HepG2 (cell line): ENCODE results near the gene IL1A. TPM values are rescaled to one million over a fixed set of nuclear protein-coding genes. Genes with fewer than 3 reads are reported as not detected.

Experiments
- FOSL1 ChIP-seq: sonication (generic); formaldehyde crosslinking; IDR thresholded peaks from 2 replicates; pipeline ENCODE4 v1.9.0; 2021; ENCODE audit warnings: missing genetic modification reagents, borderline replicate concordance
- KDM3A ChIP-seq: IDR thresholded peaks from 2 replicates; pipeline ENCODE4 v1.6.1; 2018; ENCODE audit warnings: low read depth, missing compliant biosample characterization
- KDM5A ChIP-seq: fragments of 200-600 bp; sonication (generic); IDR thresholded peaks from 2 replicates; pipeline ENCODE4 v1.7.0; 2018; ENCODE audit warnings: antibody characterized with exemption, mild to moderate bottlenecking, low read length, borderline replicate concordance
- MEIS2 ChIP-seq: sonication (generic); formaldehyde crosslinking; IDR thresholded peaks from 2 replicates; pipeline ENCODE4 v1.9.0; 2021; ENCODE audit warnings: mild to moderate bottlenecking, missing genetic modification reagents
- NONO ChIP-seq, 2 experiments: fragments of 450-650 bp in 1 of 2; sonication (generic) in 1 of 2; formaldehyde crosslinking in 1 of 2; IDR thresholded peaks in 1 of 2; conservative IDR thresholded peaks in 1 of 2; 2 replicates each; pipeline versions ENCODE4 v1.6.1 to v1.8.0; 2017 to 2022; ENCODE audit warnings: mild to moderate bottlenecking in 1 of 2, missing genetic modification reagents in 1 of 2, moderate library complexity in 1 of 2
- PAF1 ChIP-seq: IDR thresholded peaks from 2 replicates; pipeline ENCODE4 v1.6.1; 2016; ENCODE audit warnings: missing genetic modification reagents, missing compliant biosample characterization
- PTBP1 ChIP-seq: fragments of 200-400 bp; formaldehyde crosslinking; IDR thresholded peaks from 2 replicates; pipeline ENCODE4 v1.6.1; 2018; ENCODE audit warnings: low read length, low read depth; ENCODE audit not compliant: poor library complexity, severe bottlenecking
- RXRA ChIP-seq: sonication (generic); formaldehyde crosslinking; IDR thresholded peaks from 2 replicates; pipeline ENCODE4 v1.5.1; 2020; ENCODE audit warnings: missing genetic modification reagents
- ZMYM4 ChIP-seq: sonication (generic); formaldehyde crosslinking; IDR thresholded peaks from 2 replicates; pipeline ENCODE4 v1.8.1; 2023; ENCODE audit warnings: mild to moderate bottlenecking, missing genetic modification reagents
- ZNF256 ChIP-seq: sonication (generic); formaldehyde crosslinking; conservative IDR thresholded peaks from 2 replicates; pipeline ENCODE4 v1.4.0; 2020; ENCODE audit warnings: missing genetic modification reagents
- polyA plus RNA-seq, 8 experiments: library from polyadenylated mRNA; depleted of rRNA in 3 of 8; stranded (reverse) in 7 of 8; unstranded in 1 of 8; fragments of >200 nt; fragmentation: Illumina TruSeq in 4 of 8; extraction: Trizol in 4 of 8; gene quantifications; 2 replicates each; pipeline versions ENCODE4 v1.2.1 to v1.2.3, GENCODE V29; 2011 to 2016; ENCODE audit warnings: low read depth in 4 of 8, missing spikeins in 1 of 8, mixed read lengths in 1 of 8; ENCODE audit not compliant: insufficient read depth in 1 of 8
- total RNA-seq, 5 experiments: library from RNA; depleted of rRNA; stranded (reverse); fragments of >200 nt; fragmentation: Illumina TruSeq; extraction: Trizol; gene quantifications; 2 replicates each; pipeline ENCODE4 v1.2.3, GENCODE V29; 2016; ENCODE audit warnings: low read depth in 1 of 5
- TF ChIP-seq, protein P1 (sequence below): sonication (generic); formaldehyde crosslinking; IDR thresholded peaks from 2 replicates; pipeline ENCODE4 v1.5.1; 2020; ENCODE audit warnings: mild to moderate bottlenecking, missing genetic modification reagents
- TF ChIP-seq, protein P2 (sequence below): sonication (generic); formaldehyde crosslinking; IDR thresholded peaks from 2 replicates; pipeline ENCODE4 v1.4.0; 2020; ENCODE audit warnings: mild to moderate bottlenecking, missing genetic modification reagents
- TF ChIP-seq, protein P3 (sequence below): sonication (generic); formaldehyde crosslinking; IDR thresholded peaks from 2 replicates; pipeline ENCODE4 v1.5.0; 2020; ENCODE audit warnings: mild to moderate bottlenecking, missing genetic modification reagents, moderate library complexity
- TF ChIP-seq, protein P4 (sequence below): IDR thresholded peaks from 2 replicates; pipeline ENCODE4 v1.4.0; 2020; ENCODE audit warnings: mild to moderate bottlenecking, missing genetic modification reagents
- TF ChIP-seq, protein P5 (sequence below): IDR thresholded peaks from 2 replicates; pipeline ENCODE4 v1.6.1; 2012; ENCODE audit warnings: inconsistent platforms
- TF ChIP-seq, protein P6 (sequence below): sonication (generic); formaldehyde crosslinking; IDR thresholded peaks from 2 replicates; pipeline ENCODE4 v1.5.0; 2020; ENCODE audit warnings: mild to moderate bottlenecking, missing genetic modification reagents

IL1A gene
- total and polyA plus RNA-seq, 2 of the 13 experiments (the other 11 are each of a cell fraction or from before 2014, with no cell fraction given) = not detected

DNA sequence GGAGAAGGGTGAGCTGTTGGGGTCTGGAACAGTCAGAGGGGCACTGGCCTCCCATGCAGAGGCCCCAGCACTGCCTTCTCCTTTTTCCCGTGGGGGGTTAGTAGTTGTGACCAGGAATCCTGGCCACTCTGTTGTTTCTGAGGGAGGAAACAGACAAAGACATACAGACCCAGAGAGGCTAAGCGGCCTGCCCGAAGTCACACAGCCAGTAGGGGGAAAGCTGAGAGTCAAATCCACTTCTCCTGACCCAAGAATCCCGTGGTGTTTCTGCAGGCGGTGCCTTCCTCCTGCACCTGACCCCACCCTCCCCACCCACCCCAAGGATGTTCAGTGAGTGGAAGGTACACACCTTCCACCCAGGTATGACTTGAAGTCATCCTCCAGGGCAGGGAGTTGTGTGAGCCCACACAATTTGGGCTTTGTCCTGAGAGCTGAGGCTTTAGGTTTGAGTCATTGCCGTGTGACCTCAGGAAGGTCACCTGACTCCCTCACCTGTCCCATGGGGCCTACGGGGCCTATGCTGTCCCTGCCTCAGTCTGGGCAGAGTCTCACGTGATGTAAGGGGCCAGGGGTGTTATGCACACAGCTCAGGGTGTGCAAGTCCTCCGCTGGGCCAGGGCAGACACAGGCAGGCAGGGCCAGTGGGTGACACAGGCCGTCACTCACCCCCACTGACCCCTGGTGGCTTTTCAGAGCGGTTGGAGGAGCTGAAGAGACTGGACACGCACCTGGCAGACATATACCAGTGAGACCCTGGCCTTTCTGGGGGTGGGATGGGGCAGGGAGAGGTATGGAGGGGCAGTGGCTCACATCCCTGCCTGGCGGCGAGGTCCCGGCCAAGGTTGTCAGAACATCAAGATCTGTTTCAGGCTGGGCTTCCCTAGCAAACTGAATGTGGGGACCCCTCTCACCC, 58.5 kb downstream of the IL1A start (continued):
- TF ChIP-seq, protein P1, sequence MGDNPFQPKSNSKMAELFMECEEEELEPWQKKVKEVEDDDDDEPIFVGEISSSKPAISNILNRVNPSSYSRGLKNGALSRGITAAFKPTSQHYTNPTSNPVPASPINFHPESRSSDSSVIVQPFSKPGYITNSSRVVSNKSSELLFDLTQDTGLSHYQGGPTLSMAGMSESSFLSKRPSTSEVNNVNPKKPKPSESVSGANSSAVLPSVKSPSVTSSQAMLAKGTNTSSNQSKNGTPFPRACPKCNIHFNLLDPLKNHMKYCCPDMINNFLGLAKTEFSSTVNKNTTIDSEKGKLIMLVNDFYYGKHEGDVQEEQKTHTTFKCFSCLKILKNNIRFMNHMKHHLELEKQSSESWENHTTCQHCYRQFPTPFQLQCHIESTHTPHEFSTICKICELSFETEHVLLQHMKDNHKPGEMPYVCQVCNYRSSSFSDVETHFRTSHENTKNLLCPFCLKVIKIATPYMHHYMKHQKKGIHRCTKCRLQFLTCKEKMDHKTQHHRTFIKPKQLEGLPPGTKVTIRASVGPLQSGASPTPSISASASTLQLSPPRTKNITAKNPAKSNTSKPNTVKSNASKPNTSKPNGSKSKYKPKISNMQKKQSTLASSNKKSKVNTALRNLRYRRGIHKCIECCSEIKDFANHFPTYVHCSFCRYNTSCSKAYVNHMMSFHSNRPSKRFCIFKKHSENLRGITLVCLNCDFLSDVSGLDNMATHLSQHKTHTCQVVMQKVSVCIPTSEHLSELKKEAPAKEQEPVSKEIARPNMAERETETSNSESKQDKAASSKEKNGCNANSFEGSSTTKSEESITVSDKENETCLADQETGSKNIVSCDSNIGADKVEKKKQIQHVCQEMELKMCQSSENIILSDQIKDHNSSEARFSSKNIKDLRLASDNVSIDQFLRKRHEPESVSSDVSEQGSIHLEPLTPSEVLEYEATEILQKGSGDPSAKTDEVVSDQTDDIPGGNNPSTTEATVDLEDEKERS (CRISPR knock-in tag) = no peak
- peak; percentile 88 for TF ChIP-seq RXRA (CRISPR knock-in tag)
- TF ChIP-seq, protein P2, sequence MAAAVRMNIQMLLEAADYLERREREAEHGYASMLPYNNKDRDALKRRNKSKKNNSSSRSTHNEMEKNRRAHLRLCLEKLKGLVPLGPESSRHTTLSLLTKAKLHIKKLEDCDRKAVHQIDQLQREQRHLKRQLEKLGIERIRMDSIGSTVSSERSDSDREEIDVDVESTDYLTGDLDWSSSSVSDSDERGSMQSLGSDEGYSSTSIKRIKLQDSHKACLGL (CRISPR knock-in tag) = no peak
- TF ChIP-seq, protein P3, sequence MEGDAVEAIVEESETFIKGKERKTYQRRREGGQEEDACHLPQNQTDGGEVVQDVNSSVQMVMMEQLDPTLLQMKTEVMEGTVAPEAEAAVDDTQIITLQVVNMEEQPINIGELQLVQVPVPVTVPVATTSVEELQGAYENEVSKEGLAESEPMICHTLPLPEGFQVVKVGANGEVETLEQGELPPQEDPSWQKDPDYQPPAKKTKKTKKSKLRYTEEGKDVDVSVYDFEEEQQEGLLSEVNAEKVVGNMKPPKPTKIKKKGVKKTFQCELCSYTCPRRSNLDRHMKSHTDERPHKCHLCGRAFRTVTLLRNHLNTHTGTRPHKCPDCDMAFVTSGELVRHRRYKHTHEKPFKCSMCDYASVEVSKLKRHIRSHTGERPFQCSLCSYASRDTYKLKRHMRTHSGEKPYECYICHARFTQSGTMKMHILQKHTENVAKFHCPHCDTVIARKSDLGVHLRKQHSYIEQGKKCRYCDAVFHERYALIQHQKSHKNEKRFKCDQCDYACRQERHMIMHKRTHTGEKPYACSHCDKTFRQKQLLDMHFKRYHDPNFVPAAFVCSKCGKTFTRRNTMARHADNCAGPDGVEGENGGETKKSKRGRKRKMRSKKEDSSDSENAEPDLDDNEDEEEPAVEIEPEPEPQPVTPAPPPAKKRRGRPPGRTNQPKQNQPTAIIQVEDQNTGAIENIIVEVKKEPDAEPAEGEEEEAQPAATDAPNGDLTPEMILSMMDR (CRISPR knock-in tag) = peak; percentile 66
- TF ChIP-seq FOSL1 (CRISPR knock-in tag) = no peak
- no peak; the same call in 1 of the 2 replicates for TF ChIP-seq MEIS2 (CRISPR knock-in tag)
- TF ChIP-seq PAF1 (CRISPR knock-in tag) = no peak
- TF ChIP-seq KDM5A = no peak
- no peak for TF ChIP-seq ZNF256 (CRISPR knock-in tag)
- no peak for TF ChIP-seq KDM3A
- TF ChIP-seq, protein P4, sequence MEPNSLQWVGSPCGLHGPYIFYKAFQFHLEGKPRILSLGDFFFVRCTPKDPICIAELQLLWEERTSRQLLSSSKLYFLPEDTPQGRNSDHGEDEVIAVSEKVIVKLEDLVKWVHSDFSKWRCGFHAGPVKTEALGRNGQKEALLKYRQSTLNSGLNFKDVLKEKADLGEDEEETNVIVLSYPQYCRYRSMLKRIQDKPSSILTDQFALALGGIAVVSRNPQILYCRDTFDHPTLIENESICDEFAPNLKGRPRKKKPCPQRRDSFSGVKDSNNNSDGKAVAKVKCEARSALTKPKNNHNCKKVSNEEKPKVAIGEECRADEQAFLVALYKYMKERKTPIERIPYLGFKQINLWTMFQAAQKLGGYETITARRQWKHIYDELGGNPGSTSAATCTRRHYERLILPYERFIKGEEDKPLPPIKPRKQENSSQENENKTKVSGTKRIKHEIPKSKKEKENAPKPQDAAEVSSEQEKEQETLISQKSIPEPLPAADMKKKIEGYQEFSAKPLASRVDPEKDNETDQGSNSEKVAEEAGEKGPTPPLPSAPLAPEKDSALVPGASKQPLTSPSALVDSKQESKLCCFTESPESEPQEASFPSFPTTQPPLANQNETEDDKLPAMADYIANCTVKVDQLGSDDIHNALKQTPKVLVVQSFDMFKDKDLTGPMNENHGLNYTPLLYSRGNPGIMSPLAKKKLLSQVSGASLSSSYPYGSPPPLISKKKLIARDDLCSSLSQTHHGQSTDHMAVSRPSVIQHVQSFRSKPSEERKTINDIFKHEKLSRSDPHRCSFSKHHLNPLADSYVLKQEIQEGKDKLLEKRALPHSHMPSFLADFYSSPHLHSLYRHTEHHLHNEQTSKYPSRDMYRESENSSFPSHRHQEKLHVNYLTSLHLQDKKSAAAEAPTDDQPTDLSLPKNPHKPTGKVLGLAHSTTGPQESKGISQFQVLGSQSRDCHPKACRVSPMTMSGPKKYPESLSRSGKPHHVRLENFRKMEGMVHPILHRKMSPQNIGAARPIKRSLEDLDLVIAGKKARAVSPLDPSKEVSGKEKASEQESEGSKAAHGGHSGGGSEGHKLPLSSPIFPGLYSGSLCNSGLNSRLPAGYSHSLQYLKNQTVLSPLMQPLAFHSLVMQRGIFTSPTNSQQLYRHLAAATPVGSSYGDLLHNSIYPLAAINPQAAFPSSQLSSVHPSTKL (CRISPR knock-in tag) = peak; percentile 41; the same call in 1 of the 2 replicates
- TF ChIP-seq, protein P5, sequence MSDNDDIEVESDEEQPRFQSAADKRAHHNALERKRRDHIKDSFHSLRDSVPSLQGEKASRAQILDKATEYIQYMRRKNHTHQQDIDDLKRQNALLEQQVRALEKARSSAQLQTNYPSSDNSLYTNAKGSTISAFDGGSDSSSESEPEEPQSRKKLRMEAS = peak; percentile 52; the same call in 1 of the 2 replicates
- TF ChIP-seq, protein P6, sequence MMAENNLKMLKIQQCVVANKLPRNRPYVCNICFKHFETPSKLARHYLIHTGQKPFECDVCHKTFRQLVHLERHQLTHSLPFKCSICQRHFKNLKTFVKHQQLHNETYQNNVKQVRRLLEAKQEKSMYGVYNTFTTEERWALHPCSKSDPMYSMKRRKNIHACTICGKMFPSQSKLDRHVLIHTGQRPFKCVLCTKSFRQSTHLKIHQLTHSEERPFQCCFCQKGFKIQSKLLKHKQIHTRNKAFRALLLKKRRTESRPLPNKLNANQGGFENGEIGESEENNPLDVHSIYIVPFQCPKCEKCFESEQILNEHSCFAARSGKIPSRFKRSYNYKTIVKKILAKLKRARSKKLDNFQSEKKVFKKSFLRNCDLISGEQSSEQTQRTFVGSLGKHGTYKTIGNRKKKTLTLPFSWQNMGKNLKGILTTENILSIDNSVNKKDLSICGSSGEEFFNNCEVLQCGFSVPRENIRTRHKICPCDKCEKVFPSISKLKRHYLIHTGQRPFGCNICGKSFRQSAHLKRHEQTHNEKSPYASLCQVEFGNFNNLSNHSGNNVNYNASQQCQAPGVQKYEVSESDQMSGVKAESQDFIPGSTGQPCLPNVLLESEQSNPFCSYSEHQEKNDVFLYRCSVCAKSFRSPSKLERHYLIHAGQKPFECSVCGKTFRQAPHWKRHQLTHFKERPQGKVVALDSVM (CRISPR knock-in tag) = no peak
- no peak for TF ChIP-seq PTBP1
- TF ChIP-seq ZMYM4 = no peak
- TF ChIP-seq NONO (IDR thresholded peaks at IDR 0.05) = no peak
- no peak for TF ChIP-seq NONO (CRISPR knock-in tag; conservative IDR thresholded peaks at IDR 0.05)
